Choroid plexus epithelial cell (primary cell): ENCODE results near the gene FAM114A1.

Source experiments
- DNase-seq: peaks from one replicate; pipeline ENCODE4 v3.0.0-alpha.2; 2010; ENCODE audit warnings: low read depth
- H3K4me3 ChIP-seq: 2 replicates; pipeline ENCODE4 v1.5.1; 2011; ENCODE audit warnings: low read depth, mild to moderate bottlenecking, control low read depth, low read length, moderate library complexity
- TF ChIP-seq, protein P1 (sequence below): conservative IDR thresholded peaks from 2 replicates; pipeline ENCODE4 v1.5.1; 2011; ENCODE audit warnings: low read depth, mild to moderate bottlenecking, control low read depth, inconsistent platforms, low read length, moderate library complexity

Gene FAM114A1

DNA sequence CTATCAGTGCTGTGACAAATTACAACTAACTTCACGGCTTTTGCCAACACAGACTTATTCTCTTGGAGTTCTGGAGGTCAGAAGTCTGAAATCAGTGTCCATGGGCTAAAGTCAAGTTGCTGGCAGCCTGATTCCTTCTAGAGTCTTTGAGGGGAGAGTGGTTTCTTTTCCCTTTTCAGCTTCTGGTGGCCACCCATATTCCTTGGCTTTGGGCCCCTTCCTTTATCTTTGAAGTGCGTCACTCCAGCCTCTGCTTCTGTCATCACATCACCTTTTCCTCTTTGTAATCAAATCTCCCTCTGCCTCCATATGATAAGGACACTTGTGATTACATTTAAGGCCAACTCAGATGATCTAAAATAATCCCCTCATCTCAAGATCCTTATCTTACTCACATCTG lies 9.0 kb downstream of the FAM114A1 start:
- TF ChIP-seq, protein P1, sequence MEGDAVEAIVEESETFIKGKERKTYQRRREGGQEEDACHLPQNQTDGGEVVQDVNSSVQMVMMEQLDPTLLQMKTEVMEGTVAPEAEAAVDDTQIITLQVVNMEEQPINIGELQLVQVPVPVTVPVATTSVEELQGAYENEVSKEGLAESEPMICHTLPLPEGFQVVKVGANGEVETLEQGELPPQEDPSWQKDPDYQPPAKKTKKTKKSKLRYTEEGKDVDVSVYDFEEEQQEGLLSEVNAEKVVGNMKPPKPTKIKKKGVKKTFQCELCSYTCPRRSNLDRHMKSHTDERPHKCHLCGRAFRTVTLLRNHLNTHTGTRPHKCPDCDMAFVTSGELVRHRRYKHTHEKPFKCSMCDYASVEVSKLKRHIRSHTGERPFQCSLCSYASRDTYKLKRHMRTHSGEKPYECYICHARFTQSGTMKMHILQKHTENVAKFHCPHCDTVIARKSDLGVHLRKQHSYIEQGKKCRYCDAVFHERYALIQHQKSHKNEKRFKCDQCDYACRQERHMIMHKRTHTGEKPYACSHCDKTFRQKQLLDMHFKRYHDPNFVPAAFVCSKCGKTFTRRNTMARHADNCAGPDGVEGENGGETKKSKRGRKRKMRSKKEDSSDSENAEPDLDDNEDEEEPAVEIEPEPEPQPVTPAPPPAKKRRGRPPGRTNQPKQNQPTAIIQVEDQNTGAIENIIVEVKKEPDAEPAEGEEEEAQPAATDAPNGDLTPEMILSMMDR = no peak
- DNase-seq = no peak

GRCh38 chr4:38884254-38884653 lies 16.6 kb downstream of the FAM114A1 start:
- TF ChIP-seq, protein P1 = no peak
- H3K4me3 ChIP-seq = no peak overlapping the region
- DNase-seq = no peak

More for the DNA sequence above, 9.0 kb downstream of the FAM114A1 start:
- no peak overlapping the region for H3K4me3 ChIP-seq

DNA sequence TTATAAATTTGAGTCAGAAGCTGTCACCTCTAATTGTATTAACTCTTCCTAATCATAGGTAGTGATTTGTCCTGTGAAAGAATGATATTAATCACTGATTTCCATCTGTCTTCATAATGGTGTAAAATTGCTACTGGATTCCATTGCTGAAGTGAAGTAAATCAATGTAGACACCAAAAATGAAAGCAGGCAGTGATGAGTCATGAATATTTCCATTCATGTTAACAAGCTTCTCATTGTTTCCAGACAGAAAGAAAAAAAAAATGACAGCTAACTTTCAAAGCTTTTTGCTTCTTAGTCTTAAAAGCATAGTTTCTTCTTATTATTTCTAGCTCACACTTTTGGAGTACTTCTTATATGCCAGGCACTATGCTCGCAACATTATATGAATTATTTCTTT lies 21.5 kb downstream of the FAM114A1 start:
- TF ChIP-seq, protein P1 = no peak
- peak; percentile 88 for DNase-seq
- H3K4me3 ChIP-seq = no peak overlapping the region

DNA sequence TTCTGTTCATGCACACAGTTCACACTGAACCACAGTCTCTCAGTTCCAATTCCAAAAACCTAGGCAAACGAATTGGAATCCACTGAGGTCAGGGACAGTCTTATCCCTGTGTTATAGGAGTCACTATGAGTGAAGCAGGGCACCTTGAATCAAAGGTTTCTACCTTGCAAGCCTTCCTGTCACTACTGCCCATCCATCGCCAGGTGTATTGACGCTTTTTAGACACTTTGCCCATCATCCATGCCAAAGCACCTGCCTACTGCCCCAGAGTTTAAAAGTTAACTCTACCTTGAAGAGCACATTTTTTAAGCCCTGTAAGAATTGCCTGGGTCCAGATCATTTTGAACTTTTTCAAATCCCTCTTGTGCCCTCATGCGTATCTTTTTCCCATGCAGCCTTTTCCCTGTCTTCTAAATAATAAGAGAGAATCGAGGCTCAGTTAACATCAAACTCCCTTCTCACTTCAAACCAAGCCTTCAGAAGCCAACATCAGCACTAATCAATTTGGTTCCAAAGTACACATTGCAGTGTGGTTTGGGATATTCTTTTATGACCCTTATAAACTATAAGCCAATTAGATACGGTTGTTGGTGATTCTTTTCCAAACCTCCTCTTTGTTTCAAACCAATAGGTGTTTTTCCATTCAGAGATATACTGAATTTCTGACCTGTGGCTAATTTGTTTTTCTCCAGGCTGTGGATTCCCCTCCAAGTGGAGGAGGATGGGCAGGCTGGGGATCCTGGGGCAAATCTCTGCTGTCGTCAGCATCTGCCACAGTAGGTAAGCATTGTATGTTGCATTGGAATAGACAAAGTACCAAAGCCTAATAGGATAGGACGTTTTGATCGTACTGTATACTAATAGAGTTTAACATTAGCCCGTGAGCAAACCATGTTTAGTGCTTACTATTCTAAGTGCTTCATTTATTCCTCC lies 23.7 kb downstream of the FAM114A1 start:
- TF ChIP-seq, protein P1 = no peak

GRCh38 chr4:38894322-38894982 lies 26.8 kb downstream of the FAM114A1 start:
- no peak overlapping the region for H3K4me3 ChIP-seq
- TF ChIP-seq, protein P1 = no peak
- DNase-seq = peak; percentile 39

More for the DNA sequence above, 23.7 kb downstream of the FAM114A1 start:
- no peak overlapping the region for H3K4me3 ChIP-seq
- no peak for DNase-seq

GRCh38 chr4:38896940-38897339 lies 29.3 kb downstream of the FAM114A1 start:
- H3K4me3 ChIP-seq = no peak overlapping the region
- TF ChIP-seq, protein P1 = no peak
- DNase-seq = no peak

GRCh38 chr4:38898245-38898644 lies 30.6 kb downstream of the FAM114A1 start:
- DNase-seq = no peak
- TF ChIP-seq, protein P1 = no peak
- no peak overlapping the region for H3K4me3 ChIP-seq
